HG03378 (cell line): ENCODE results near the gene TSPYL4.

Experiments used
- ATAC-seq: cut with Tn5 transposase; IDR thresholded peaks from one replicate; pipeline ENCODE4 v1.9.1; 2021; ENCODE audit warnings: mild to moderate bottlenecking, moderate library complexity; ENCODE audit not compliant: unreplicated experiment

Gene TSPYL4

GRCh38 chr6:116271149-116271708 lies 17.4 kb upstream of the TSPYL4 start:
- no peak for ATAC-seq

GRCh38 chr6:116268589-116269293 lies 14.9 kb upstream of the TSPYL4 start:
- peak; percentile 92 for ATAC-seq

GRCh38 chr6:116267836-116268588 lies 14.1 kb upstream of the TSPYL4 start:
- ATAC-seq: peak; percentile 17

- no peak for ATAC-seq
Measured at GRCh38 chr6:116266803-116267202, 12.9 kb upstream of the TSPYL4 start.

- no peak for ATAC-seq
Measured at GRCh38 chr6:116265041-116265829, 11.4 kb upstream of the TSPYL4 start.

GRCh38 chr6:116263353-116263752 lies 9.5 kb upstream of the TSPYL4 start:
- ATAC-seq: no peak

GRCh38 chr6:116258520-116258919 lies 4.6 kb upstream of the TSPYL4 start:
- ATAC-seq: no peak

GRCh38 chr6:116256694-116257093 lies 2.8 kb upstream of the TSPYL4 start:
- ATAC-seq: no peak

- no peak for ATAC-seq
Measured at GRCh38 chr6:116255246-116255800, 1.4 kb upstream of the TSPYL4 start.

GRCh38 chr6:116254297-116255056 lies 602 bp upstream of the TSPYL4 start:
- peak; percentile 32 for ATAC-seq

- no peak for ATAC-seq
Measured at GRCh38 chr6:116253188-116253504, 729 bp downstream of the TSPYL4 start.

- ATAC-seq: no peak
Measured at GRCh38 chr6:116251568-116252384, 2.1 kb downstream of the TSPYL4 start.

GRCh38 chr6:116248577-116248976 lies 5.3 kb downstream of the TSPYL4 start:
- ATAC-seq: no peak

GRCh38 chr6:116247285-116247684 lies 6.6 kb downstream of the TSPYL4 start:
- ATAC-seq: peak; percentile 30

- no peak for ATAC-seq
Measured at GRCh38 chr6:116246089-116246488, 7.8 kb downstream of the TSPYL4 start.

GRCh38 chr6:116244284-116244683 lies 9.6 kb downstream of the TSPYL4 start:
- ATAC-seq: no peak

GRCh38 chr6:116239856-116240255 lies 14.0 kb downstream of the TSPYL4 start:
- ATAC-seq: no peak

GRCh38 chr6:116239256-116239655 lies 14.6 kb downstream of the TSPYL4 start:
- ATAC-seq: no peak

- no peak for ATAC-seq
Measured at GRCh38 chr6:116238083-116238482, 15.8 kb downstream of the TSPYL4 start.

GRCh38 chr6:116234689-116235088 lies 19.2 kb downstream of the TSPYL4 start:
- ATAC-seq: no peak
